Upper lobe of right lung (tissue), 1 donor: ENCODE results near the gene XYLT1. TPM values are rescaled to one million over a fixed set of nuclear protein-coding genes. Genes with fewer than 3 reads are reported as not detected.

ENCODE experiments used
- ATAC-seq: fragments of 200-7000 bp; cut with Tn5 transposase; one replicate; pipeline ENCODE4 v1.9.1; 2020; ENCODE audit warnings: mild to moderate bottlenecking, moderate library complexity
- DNase-seq: peaks from one replicate; pipeline ENCODE4 v3.0.0-alpha.2; 2020
- H3K27ac ChIP-seq: fragments of 200-600 bp; one replicate; pipeline ENCODE4 v1.8.0; 2022
- H3K27me3 ChIP-seq: fragments of 200-600 bp; one replicate; pipeline ENCODE4 v1.8.0; 2022; ENCODE audit warnings: mild to moderate bottlenecking
- H3K36me3 ChIP-seq: fragments of 200-600 bp; one replicate; pipeline ENCODE4 v1.8.0; 2022
- H3K4me1 ChIP-seq: fragments of 200-600 bp; one replicate; pipeline ENCODE4 v1.8.0; 2022
- H3K4me3 ChIP-seq: fragments of 200-600 bp; one replicate; pipeline ENCODE4 v1.8.0; 2022; ENCODE audit warnings: mild to moderate bottlenecking
- H3K9me3 ChIP-seq: fragments of 200-600 bp; one replicate; pipeline ENCODE4 v1.8.0; 2022
- CTCF ChIP-seq: fragments of 200-600 bp; IDR thresholded peaks from one replicate; pipeline ENCODE4 v1.8.0; 2022; ENCODE audit warnings: antibody characterized with exemption
- intact Hi-C: fragments of 100-400 bp; cut with DNase I; formaldehyde crosslinking; loops from one replicate; pipeline ENCODE4 v1.11.0; 2022
- total RNA-seq: library from RNA; stranded (reverse); fragmentation: NEBNext Ultra II Directional; extraction: Animal tissue kit (Norgen Biotek cat#: 25700); gene quantifications from one replicate; pipeline ENCODE4 v1.2.1, GENCODE V29; 2021
- donor health status: DM: no; HTN: yes; CAD: no; lungs with severe emphysema.

The XYLT1 gene
- total RNA-seq, 1 donor from 2014 or later = 12.1 TPM

- intact Hi-C loops = no loop called here
- Histone ChIP-seq H3K4me1 (no peaks in the 10 kb centered on the region), H3K9me3 (no peaks in the 10 kb centered on the region), H3K27me3 (no peaks in the 10 kb centered on the region), H3K4me3 (no peak overlapping the region), H3K36me3 (no peaks in the 10 kb centered on the region), H3K27ac (no peak overlapping the region)
- no peak for TF ChIP-seq CTCF
- ATAC-seq (no peak), DNase-seq (no peak)
Observed at GRCh38 chr16:17286443-17286842, 184.3 kb downstream of the XYLT1 start.

GRCh38 chr16:17283016-17283415 is 187.7 kb downstream of the XYLT1 start:
- Histone ChIP-seq H3K4me1 (no peaks in the 10 kb centered on the region), H3K9me3 (no peaks in the 10 kb centered on the region), H3K4me3 (no peak overlapping the region), H3K27me3 (no peaks in the 10 kb centered on the region), H3K36me3 (no peaks in the 10 kb centered on the region), H3K27ac (no peak overlapping the region)
- intact Hi-C loops = no loop called here
- DNase-seq (no peak), ATAC-seq (no peak)
- TF ChIP-seq CTCF = no peak

- TF ChIP-seq CTCF = no peak
- Histone ChIP-seq H3K4me3 (no peak overlapping the region), H3K4me1 (no peaks in the 10 kb centered on the region), H3K9me3 (no peaks in the 10 kb centered on the region), H3K27me3 (no peaks in the 10 kb centered on the region), H3K27ac (no peak overlapping the region), H3K36me3 (no peaks in the 10 kb centered on the region)
- ATAC-seq (no peak), DNase-seq (no peak)
- intact Hi-C loops = no loop called here
Observed at GRCh38 chr16:17282247-17282646, 188.5 kb downstream of the XYLT1 start.

GRCh38 chr16:17281052-17281451 is 189.7 kb downstream of the XYLT1 start:
- Histone ChIP-seq H3K4me1 (no peaks in the 10 kb centered on the region), H3K36me3 (no peaks in the 10 kb centered on the region), H3K27me3 (no peaks in the 10 kb centered on the region), H3K9me3 (no peaks in the 10 kb centered on the region), H3K4me3 (no peak overlapping the region), H3K27ac (no peak overlapping the region)
- ATAC-seq (no peak), DNase-seq (no peak)
- no peak for TF ChIP-seq CTCF
- intact Hi-C loops = no loop called here

- Histone ChIP-seq H3K27ac (no peak overlapping the region), H3K36me3 (no peaks in the 10 kb centered on the region), H3K27me3 (no peaks in the 10 kb centered on the region), H3K4me3 (no peak overlapping the region), H3K4me1 (no peaks in the 10 kb centered on the region), H3K9me3 (no peaks in the 10 kb centered on the region)
- DNase-seq (no peak), ATAC-seq (no peak)
- intact Hi-C loops = no loop called here
- no peak for TF ChIP-seq CTCF
Observed at GRCh38 chr16:17278988-17279387, 191.8 kb downstream of the XYLT1 start.

- Histone ChIP-seq H3K36me3 (no peaks in the 10 kb centered on the region), H3K27me3 (no peaks in the 10 kb centered on the region), H3K4me1 (no peaks in the 10 kb centered on the region), H3K27ac (no peak overlapping the region), H3K4me3 (no peak overlapping the region), H3K9me3 (no peaks in the 10 kb centered on the region)
- intact Hi-C loops = no loop called here
- no peak for DNase-seq
- ATAC-seq = peak; percentile 58
- peak; percentile 19 for TF ChIP-seq CTCF
Observed at GRCh38 chr16:17277981-17278381, 192.8 kb downstream of the XYLT1 start.
